Measurements from ENCODE around the gene CDK5R1.
A peak's percentile ranks its signal among the peaks of the same experiment; 100 is the strongest.

CDK5R1 gene

GRCh38 chr17:32458371-32458770, 28.4 kb upstream of the CDK5R1 start:
- ATAC-seq (ENCODE audit: low read depth) = no peak; the same call in 2 of the 3 replicates
- H3K36me3 ChIP-seq (ENCODE audit: low read depth) = peaks cover 79% of the 10 kb centered on the region

GRCh38 chr17:32460054-32460453, 26.7 kb upstream of the CDK5R1 start:
- H3K27ac ChIP-seq (ENCODE audit: poor library complexity, severe bottlenecking) = no peak overlapping the region
- TF ChIP-seq CTCF (IDR thresholded peaks at IDR 0.05; ENCODE audit: poor library complexity, severe bottlenecking) = no peak
- no peak for DNase-seq (ENCODE audit: low spot score)
- no peaks in the 10 kb centered on the region for H3K27me3 ChIP-seq (ENCODE audit: insufficient read depth, poor library complexity, severe bottlenecking)
- no peaks in the 10 kb centered on the region for H3K4me1 ChIP-seq (ENCODE audit: insufficient read depth, poor library complexity, severe bottlenecking)
- no peaks in the 10 kb centered on the region for H3K9me3 ChIP-seq (ENCODE audit: severe bottlenecking)
- H3K4me3 ChIP-seq (ENCODE audit: severe bottlenecking) = no peak overlapping the region
- ATAC-seq (ENCODE audit: low read depth) = no peak
- peaks cover 77% of the 10 kb centered on the region for H3K36me3 ChIP-seq (ENCODE audit: low read depth)

More at GRCh38 chr17:32458371-32458770, 28.4 kb upstream of the CDK5R1 start:
- no peak for TF ChIP-seq CTCF (IDR thresholded peaks at IDR 0.05; ENCODE audit: poor library complexity, severe bottlenecking)
- no peak for DNase-seq (ENCODE audit: low spot score)
- H3K9me3 ChIP-seq (ENCODE audit: severe bottlenecking) = no peaks in the 10 kb centered on the region
- no peak overlapping the region for H3K27ac ChIP-seq (ENCODE audit: poor library complexity, severe bottlenecking)
- no peak overlapping the region for H3K4me3 ChIP-seq (ENCODE audit: severe bottlenecking)
- no peaks in the 10 kb centered on the region for H3K4me1 ChIP-seq (ENCODE audit: insufficient read depth, poor library complexity, severe bottlenecking)
- H3K27me3 ChIP-seq (ENCODE audit: insufficient read depth, poor library complexity, severe bottlenecking) = no peaks in the 10 kb centered on the region

GRCh38 chr17:32461498-32461852, 25.3 kb upstream of the CDK5R1 start:
- DNase-seq (ENCODE audit: low spot score) (no peak), ATAC-seq (ENCODE audit: low read depth) (no peak)
- TF ChIP-seq CTCF (IDR thresholded peaks at IDR 0.05; ENCODE audit: poor library complexity, severe bottlenecking) = no peak
- Histone ChIP-seq H3K9me3 (ENCODE audit: severe bottlenecking) (no peaks in the 10 kb centered on the region), H3K36me3 (ENCODE audit: low read depth) (peaks cover 82% of the 10 kb centered on the region), H3K27ac (ENCODE audit: poor library complexity, severe bottlenecking) (no peak overlapping the region), H3K4me1 (ENCODE audit: insufficient read depth, poor library complexity, severe bottlenecking) (no peaks in the 10 kb centered on the region), H3K27me3 (ENCODE audit: insufficient read depth, poor library complexity, severe bottlenecking) (no peaks in the 10 kb centered on the region), H3K4me3 (ENCODE audit: severe bottlenecking) (no peak overlapping the region)

GRCh38 chr17:32461853-32462617, 24.8 kb upstream of the CDK5R1 start:
- peak; percentile 72 for TF ChIP-seq CTCF (IDR thresholded peaks at IDR 0.05; ENCODE audit: poor library complexity, severe bottlenecking)
- H3K4me3 ChIP-seq (ENCODE audit: severe bottlenecking) = no peak overlapping the region
- H3K4me1 ChIP-seq (ENCODE audit: insufficient read depth, poor library complexity, severe bottlenecking) = no peaks in the 10 kb centered on the region
- peaks cover 82% of the 10 kb centered on the region for H3K36me3 ChIP-seq (ENCODE audit: low read depth)
- H3K27ac ChIP-seq (ENCODE audit: poor library complexity, severe bottlenecking) = no peak overlapping the region
- ATAC-seq (ENCODE audit: low read depth) = peak; percentile 70
- no peak for DNase-seq (ENCODE audit: low spot score)
- H3K27me3 ChIP-seq (ENCODE audit: insufficient read depth, poor library complexity, severe bottlenecking) = no peaks in the 10 kb centered on the region
- no peaks in the 10 kb centered on the region for H3K9me3 ChIP-seq (ENCODE audit: severe bottlenecking)

- no peak for TF ChIP-seq CTCF (IDR thresholded peaks at IDR 0.05; ENCODE audit: poor library complexity, severe bottlenecking)
- Histone ChIP-seq H3K27me3 (ENCODE audit: insufficient read depth, poor library complexity, severe bottlenecking) (no peaks in the 10 kb centered on the region), H3K36me3 (ENCODE audit: low read depth) (peaks cover 80% of the 10 kb centered on the region), H3K4me3 (ENCODE audit: severe bottlenecking) (no peak overlapping the region), H3K9me3 (ENCODE audit: severe bottlenecking) (no peaks in the 10 kb centered on the region), H3K4me1 (ENCODE audit: insufficient read depth, poor library complexity, severe bottlenecking) (no peaks in the 10 kb centered on the region), H3K27ac (ENCODE audit: poor library complexity, severe bottlenecking) (no peak overlapping the region)
- DNase-seq (ENCODE audit: low spot score) = no peak
- no peak for ATAC-seq (ENCODE audit: low read depth)
These were observed 23.5 kb upstream of the CDK5R1 start for GRCh38 chr17:32463304-32463703.
